Myocyte (in vitro differentiated cells): Measurements from ENCODE around the gene SNAP23. TPM values are rescaled to one million over a fixed set of nuclear protein-coding genes. Genes with fewer than 3 reads are reported as not detected.

Experiments
- DNase-seq: peaks from one replicate; pipeline ENCODE4 v3.0.0-alpha.2; 2012; ENCODE audit warnings: low read depth
- polyA plus RNA-seq: library from polyadenylated mRNA; unstranded; fragments of >200 nt; gene quantifications from one replicate; pipeline ENCODE4 v1.2.1, GENCODE V29; 2012; ENCODE audit warnings: missing spikeins
- total RNA-seq: library from RNA; depleted of rRNA; stranded (reverse); fragments of >200 nt; gene quantifications from 2 replicates; pipeline ENCODE4 v1.2.3, GENCODE V29; 2014

Gene SNAP23
- 73.0 and 91.6 TPM in 2 replicates for total RNA-seq
- 54.2 TPM for polyA plus RNA-seq

DNA sequence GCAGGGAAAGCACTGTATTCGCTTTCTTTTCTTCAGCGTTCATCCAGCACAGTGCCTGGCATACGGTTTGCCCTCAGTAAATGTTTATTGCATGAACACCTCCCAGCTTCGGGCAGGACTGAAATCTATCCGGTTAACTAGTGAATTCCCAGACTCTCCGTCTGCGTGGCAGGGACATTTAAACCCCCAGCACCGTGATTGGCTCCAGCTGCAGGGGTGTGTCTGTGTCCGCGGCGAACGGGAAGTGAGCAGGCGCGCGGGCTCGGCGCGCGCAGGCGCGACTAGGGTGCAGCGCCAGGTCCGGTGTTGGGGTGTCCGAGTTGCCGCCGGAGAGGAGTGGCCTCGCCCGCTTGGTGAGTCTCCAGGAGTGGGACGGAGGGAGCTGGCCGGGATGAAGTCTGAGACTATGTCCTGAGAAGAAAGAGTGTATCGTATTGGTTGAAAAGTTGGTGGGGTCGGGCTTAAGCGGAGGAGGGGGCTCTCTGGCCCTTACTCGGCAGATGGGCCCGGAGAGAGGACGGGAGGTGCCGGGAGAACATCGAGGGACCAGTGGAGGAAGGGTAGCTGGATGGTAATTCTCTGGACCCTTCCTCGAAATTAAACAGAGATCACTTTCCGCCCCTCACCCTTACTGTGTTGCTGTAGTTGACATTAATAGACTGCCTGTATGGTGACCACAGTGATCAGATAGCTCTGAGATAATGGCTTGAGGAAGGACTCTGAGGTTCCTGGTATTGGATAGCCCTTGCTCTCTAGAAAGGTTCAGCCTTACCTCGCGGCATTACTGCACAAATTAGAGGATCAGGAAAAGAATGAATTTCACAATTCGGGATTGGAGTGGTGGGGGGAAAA lies at the start of gene SNAP23:
Gene SNAP23, plus strand, starts transcription at position 274 of the 852 bp plus-strand sequence. CDS start 16,213 bp downstream, outside the sequence.
- DNase-seq: peak; percentile 98

DNA sequence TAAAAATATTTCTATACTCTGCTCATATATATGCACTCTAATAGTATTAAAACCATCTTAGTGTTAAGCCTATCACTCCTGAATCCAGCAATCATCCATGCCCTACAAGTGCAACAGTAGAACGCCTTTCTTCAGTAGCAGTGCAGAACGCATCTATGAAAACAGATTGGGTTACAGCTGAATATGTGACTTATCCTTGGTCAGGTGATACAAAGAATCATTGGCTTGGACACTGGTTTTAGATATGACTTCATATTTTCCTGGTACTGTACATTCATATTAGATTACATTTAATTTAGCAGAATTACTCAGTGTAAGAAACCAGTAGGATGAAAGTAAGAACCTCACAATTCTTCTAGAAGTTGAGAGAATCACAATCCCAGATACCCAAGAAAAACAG lies 47.8 kb upstream of the SNAP23 start:
- peak; percentile 56 for DNase-seq

DNA sequence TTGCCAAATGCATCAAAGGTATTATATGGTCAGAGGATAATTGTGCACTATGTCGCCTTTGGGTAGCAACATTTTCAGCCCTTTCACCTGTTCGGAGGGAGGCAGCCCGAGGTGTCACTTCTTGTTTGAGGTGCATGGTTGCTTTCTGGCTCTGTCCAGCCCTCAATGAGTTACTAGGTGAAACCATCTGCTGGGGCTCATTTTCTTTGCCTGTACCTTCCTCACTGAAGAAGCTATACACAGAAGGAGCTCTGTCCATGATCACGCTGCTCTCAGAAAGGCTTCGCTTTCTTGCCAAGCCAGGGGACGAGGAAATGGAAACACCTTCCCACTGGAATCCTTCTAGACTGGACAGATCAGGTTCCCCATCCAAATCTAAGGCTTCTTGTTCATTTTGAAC lies 47.2 kb upstream of the SNAP23 start:
- DNase-seq: no peak

DNA sequence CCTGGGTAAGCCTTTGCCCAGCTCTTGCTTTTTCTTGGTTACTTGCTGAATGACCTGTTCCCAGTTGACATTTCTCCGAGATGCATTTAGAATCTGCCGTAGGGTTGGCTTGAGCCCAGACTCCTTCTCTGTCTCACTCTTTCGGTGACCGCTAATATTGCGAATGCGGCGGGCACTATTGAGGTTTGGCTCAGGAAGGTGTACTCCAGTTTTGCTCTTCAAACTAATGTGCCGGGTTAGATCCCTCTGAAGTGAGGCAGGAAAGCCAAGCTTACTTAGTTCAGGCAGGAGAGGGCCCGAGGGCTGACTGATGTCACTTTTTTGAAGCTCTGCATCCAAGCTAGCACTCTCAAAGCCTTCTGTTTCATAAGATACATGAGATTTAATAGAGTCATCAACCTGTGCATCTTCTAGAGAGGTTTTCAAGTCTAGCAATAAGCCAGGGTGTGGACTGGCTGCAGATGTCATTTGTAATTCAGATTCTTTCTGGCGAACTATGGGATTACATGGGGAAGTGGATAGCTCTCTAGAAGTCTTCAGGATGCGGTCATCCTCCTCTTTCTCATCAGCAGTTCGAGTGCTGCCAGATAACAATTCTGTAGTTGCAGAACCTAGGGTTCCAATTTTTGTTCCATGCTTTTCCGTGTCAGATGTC lies 45.5 kb upstream of the SNAP23 start:
- no peak for DNase-seq

DNA sequence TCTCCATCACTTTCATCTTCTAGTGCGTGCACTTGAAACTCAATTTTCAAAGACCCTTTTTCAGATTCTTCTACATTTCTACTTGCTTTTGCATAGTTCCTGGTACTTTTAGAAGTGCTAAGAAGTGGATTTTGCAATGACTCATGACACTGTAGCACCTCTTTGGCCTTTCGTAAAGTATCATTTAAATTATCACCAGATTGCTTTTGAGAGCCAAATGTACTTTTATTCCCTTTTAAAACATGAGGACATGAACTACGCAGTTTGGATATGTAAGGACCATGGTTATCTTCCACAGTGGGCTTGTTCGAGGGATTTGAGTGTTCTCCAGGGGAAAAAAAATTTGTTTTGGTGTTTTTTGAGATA lies 45.0 kb upstream of the SNAP23 start:
- DNase-seq: no peak

DNA sequence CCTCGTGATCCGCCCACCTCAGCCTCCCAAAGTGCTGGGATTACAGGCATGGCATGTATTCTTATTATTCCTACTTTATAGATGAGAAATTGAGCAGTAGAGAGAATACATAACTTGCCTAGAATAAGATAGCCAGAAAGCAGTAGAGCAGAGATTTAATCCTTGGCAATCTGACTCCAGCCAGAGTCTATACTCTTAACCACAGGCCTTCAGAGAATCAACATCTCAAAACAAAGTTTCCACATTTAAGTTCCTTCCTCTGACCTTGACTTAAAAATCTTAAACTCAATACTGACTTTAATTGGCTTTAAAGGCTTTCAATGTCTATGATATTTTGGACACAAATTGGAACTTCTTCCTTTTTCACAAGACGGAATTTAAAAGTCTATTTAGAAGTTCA lies 41.6 kb upstream of the SNAP23 start:
- no peak for DNase-seq

DNA sequence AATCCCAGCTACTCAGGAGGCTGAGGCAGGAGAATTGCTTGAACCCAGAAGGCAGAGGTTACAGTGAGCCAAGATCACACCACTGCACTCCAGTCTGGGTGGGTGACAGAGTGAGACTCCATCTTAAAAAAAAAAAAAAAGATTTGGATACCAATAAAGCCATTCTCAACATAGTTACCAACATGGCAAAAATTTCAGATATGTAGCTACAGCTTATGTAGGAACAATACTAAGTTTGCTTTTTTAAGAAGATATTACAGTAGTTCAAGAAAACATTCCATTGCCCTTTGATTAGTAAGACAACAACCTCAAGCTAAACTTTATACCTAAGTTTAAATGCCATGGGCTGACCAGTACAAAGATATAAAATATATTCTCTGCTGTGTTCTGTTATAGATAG lies 38.9 kb upstream of the SNAP23 start:
- no peak for DNase-seq

DNA sequence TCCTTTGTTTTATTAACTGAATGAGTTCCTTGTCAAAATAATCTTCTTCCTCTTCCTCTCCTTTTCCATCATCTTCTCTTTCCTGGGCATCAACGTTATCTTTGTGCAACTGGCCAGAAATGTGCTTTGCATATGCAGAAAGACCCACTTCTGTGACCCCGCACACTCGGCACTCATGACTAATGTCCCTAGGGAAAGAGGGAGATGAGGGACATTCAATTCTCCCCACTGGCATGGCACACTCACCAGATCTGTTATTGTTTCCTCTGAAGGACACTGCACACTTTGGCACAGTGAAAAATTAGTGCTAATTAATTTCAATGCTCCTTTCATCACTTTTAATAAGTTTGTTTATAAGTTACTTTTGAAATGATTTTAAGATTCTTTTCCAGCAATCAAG lies 38.5 kb upstream of the SNAP23 start:
- peak; percentile 75 for DNase-seq

DNA sequence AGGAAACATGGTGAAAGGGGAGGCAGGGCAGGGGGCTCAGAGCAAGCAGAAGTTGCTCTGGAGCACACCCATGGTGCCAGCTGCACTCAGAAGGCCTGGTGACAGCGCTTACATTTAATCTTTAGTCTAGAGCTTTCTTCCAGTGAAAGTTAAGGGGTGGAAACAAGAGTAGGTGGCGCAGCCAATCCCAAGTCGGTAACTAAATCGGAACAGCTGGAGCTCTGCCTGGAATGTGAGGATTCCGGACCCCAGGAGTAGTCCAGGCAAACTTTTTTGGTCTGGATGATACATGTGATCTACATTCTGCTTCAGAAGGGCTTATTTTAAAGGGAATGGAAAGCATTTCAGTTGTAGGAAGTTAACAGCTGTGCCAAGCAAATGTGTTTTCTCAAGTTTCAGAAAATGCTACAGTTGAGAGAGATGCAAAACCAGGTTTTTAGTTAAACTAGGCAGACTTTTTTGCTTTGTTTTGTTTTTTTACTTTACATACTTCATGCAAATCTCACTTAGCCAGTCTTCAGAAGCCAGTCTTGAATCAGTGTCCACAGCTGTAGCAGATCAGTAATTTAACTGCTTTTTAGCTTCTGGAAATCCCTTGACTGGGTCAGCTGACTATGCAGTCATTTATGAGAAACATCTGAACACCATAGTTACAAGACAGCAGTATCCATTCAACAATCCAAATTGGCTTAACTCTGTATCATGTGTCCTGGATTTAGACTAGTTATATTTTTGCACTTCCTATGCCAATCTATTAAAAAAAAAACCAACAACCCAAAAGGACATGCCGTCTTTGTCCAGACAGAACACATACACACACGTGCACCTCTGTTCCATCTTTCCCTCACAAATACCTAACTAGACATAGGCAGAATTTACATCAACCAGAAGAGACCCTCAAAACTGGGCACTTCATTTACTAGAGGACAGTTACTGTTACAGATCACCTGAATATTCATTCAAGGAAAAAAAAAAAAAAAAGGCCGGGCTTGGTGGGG lies 37.7 kb upstream of the SNAP23 start:
- DNase-seq: peak; percentile 98

DNA sequence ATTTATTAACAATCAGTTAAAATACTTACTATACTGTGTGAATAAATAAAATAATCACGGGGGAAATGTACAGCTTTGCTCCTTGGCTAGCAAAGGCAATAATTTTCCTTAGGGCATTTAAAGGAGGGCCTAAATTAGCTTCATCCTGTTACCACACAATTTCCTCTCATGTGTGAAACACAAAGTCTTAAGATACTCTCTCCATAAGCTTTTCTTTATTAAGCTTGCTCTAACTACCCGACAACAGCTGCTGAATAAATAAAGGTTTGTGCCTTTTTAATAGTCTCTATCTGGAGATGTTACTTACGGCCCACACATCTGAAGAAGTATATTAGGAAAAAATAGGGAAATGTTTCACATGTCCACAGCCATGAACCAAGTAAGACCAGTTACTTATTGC lies 34.2 kb upstream of the SNAP23 start:
- DNase-seq: peak; percentile 18

DNA sequence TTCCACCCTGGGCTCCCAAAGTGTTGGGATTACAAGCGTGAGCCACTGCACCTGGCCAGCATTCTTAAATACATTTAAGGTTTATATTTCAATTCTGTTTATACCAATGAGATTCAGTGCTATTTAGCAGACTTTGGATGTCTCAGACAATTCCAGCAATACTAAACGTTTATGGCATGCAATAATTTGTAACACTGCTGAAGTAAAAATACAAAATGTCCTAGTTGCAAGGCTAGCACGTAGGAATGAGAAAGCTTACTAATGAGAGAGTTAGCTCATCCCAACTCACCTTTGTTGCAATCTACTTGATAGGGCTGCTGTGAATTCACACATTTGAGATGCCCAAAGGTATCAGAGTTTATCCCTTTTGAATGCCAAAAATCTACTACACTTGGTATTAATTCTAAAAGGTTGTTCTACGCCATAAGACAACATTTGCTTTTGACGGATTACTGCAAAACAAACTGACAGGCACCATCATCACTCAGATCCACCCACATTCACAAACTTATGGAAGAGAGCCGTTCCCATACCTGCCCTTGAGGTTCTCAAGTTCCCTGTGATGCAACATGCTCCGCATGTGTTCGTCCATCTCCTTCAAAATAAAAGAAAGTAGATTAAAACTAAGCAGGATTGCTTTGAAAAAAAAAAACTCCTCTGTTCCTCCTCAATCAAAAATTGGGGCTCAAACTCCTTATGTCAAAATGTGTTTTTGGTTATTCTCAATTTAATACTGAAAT lies 29.7 kb upstream of the SNAP23 start:
- no peak for DNase-seq

DNA sequence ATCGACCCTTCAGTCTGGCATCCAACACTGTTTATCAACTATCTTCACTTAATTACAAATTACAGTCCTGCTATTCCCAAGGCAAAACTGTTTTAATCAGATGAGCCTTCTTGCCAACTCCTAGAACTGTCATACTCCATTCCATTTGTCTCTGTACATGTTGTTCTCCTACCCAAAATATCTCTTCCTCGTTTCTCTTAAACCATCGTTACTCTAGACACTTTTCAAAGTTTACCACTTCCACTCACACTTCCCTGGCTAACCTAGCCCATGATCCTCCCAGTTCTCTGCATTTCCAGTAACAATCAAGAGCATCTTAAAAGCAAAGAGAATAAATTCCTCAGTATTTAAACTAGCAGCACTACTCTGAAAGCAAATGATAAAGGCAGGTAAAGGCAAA lies 24.4 kb upstream of the SNAP23 start:
- no peak for DNase-seq

DNA sequence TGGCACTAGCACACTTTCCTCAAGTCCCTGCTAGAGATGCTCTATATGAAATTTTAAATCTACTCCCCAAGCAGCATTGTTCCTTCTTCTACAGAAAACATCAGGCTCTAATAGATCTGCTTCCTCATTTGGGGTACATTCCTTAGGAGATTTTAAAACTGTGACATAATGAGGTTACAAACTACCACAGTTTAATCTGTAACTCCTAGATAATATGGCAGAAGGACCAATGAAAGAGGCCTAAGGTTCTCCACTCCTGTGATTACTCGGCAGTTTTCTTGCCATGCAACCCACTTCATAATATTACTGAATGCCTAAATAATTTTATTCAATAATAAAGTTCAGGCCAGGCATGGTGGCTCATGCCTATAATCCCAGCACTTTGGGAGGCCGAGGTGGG lies 20.6 kb upstream of the SNAP23 start:
- DNase-seq: no peak

DNA sequence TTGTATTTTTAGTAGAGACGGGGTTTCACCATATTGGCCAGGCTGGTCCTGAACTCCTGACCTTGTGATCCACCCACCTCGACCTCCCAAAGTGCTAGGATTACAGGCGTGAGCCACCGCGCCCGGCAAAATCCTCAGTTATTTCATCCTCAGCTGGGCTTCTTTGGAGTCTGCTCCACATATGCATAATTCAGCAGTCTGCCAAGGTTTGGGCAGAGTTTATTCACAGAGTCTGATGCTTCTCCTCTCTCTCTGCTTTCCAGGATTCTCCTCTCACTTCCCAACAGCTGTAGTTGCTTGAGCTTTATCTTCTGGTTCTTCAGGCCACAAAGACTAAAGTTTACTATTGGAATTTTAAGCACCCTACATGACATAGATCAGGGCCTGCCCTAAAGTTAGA lies 12.7 kb upstream of the SNAP23 start:
- DNase-seq: no peak

DNA sequence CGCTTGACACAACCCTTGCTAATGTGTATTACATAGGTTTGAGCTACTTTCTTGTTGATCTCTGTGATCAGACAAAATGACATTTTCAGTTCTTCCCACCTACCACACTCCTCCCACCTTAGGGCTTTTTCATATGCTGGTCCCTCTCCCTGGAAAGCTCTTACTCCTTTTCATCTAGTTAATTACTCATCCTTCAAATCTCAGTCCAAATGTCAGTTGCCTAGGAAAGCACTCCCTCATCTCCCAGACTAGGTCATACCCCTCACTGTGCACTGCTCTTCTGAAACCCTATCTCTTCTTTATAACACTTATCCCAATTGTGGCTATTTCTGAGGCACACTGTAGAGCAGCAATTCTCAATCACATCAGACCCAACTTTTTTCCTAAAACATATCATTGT lies 11.8 kb upstream of the SNAP23 start:
- DNase-seq: no peak

DNA sequence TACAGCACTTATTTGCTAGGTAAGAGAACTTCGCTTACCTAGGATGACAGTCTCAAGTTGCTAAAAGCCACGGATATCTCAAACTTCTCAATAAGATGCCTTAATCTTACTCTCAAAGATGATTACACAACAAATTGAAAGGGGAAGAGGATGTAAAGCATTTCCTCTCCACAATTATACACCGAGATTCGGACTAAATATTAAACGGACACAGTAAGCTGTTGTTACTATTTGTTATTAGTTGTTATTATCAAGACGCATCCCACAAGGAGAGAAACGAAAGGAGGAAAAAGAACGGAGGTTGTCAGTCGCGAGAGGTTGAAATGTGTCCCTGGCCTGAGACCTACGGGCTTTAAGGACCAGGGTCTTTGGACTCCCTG lies 5.2 kb upstream of the SNAP23 start:
- DNase-seq: peak; percentile 18

DNA sequence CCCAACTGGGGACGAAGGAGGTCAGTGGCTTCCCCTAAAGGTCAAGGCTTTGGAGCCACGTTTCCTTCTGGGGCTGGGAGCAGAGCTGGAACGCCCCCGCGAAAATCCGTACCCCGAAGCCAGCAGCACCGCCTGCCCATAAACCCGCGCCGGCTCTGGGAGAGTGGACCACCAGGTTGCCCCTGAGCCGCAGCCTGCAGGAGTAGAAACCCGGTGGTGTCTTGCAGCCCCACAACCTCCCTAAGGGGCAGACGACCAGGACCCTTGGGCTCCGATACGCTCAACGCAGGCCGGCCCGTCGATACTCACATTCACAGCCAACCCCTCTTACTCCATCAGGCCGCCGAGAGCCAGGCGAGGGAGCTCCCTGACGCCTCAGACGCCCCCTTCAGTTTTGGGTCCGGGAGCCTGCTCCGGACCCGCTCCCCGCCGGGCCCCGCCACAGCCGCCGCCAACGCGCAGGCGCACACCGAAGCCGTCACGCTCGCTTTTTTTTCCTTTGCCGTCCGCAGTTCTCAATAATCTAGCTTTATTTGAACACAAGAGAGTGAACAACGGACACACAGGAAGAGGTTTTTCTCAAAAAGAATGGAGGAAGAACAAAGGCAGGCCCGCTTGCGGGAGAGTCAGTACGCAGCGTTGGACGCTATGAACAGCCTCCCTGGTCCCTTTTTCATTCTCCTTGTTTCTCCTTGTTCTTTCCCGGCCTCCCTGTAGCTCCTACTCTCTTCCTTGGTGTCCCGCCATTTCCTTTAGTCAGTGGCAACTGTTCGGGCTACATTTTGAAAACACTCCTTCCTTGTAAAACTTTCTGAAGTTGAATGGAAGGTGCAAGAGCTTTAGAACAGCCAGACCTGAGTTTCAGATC lies 4.5 kb upstream of the SNAP23 start, which contains the start of gene ZNF106:
Gene ZNF106, minus strand, starts transcription at position 471 of the 868 bp plus-strand sequence. CDS start 18,852 bp downstream, outside the sequence.
- DNase-seq: peak; percentile 93

DNA sequence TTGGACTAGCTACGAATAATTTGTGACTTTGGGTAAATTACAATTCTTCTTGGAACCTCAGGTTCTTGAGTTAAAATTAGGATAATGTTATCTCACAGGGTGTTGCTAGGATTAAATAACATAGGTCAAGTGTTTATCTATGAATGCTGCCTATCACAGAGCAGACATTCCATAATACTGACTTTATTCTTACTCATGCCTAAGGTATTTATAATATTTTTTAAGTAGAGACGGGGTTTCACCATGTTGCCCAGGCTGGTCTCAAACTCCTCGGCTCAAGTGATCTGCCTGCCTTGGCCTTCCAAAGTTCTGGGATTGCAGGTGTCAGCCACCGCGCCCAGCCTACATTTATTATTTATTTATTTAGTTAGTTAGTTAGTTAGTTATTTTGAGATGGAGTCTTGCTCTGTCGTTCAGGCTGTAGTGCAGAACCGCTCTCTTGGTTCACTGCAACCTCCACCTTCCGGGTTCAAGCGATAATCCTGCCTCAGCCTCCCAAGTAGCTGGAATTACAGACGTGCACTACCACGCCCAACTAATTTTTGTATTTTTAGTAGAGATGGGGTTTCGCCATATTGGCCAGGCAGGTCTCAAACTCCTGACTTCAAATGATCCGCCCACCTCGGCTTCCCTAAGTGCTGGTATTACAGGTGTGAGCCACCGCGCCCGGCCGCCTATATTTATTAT lies 3.8 kb upstream of the SNAP23 start:
- no peak for DNase-seq

DNA sequence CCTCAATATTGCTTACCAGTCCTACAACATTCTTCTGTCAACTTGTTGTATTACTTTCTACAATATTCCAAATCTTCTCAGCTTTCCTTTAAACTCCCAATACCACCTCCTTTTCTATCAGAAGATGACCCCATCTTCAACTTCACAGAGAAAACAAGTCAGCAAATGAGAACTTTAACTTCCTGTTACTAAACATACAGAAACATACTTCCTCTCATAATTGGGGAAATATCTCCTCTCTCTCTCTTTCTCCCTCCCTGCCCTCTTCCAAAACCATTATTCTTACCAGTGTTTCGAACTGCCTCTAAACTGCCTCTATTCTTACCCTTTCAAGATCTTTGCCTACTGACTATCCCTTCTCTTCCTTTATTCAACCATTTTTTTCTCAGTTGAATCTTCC lies 1.8 kb upstream of the SNAP23 start:
- DNase-seq: no peak
